HEK293T (cell line): Measurements from ENCODE around the gene CCDC148.

Experiments
- ARNT ChIP-seq: fragments of 450-650 bp; IDR thresholded peaks from 2 replicates; pipeline ENCODE4 v1.6.1; 2017; ENCODE audit warnings: mild to moderate bottlenecking
- BHLHE40 ChIP-seq: fragments of 450-650 bp; IDR thresholded peaks from 2 replicates; pipeline ENCODE4 v1.6.1; 2016; ENCODE audit warnings: mild to moderate bottlenecking, moderate library complexity, borderline replicate concordance
- CTBP1 ChIP-seq: fragments of 450-650 bp; IDR thresholded peaks from 2 replicates; pipeline ENCODE4 v1.6.1; 2016; ENCODE audit warnings: borderline replicate concordance
- ELF4 ChIP-seq: fragments of 450-650 bp; IDR thresholded peaks from 2 replicates; pipeline ENCODE4 v1.6.1; 2017; ENCODE audit warnings: antibody characterized with exemption
- FOXA1 ChIP-seq: fragments of 450-650 bp; IDR thresholded peaks from 2 replicates; pipeline ENCODE4 v1.6.1; 2016; ENCODE audit warnings: mild to moderate bottlenecking
- FOXK2 ChIP-seq: fragments of 450-650 bp; IDR thresholded peaks from 2 replicates; pipeline ENCODE4 v1.6.1; 2016; ENCODE audit warnings: mild to moderate bottlenecking
- FOXM1 ChIP-seq: fragments of 450-650 bp; IDR thresholded peaks from 2 replicates; pipeline ENCODE4 v1.6.1; 2017; ENCODE audit warnings: mild to moderate bottlenecking, borderline replicate concordance
- HDGF ChIP-seq: fragments of 450-650 bp; IDR thresholded peaks from 2 replicates; pipeline ENCODE4 v1.6.1; 2017; ENCODE audit warnings: antibody characterized with exemption, borderline replicate concordance
- L3MBTL2 ChIP-seq: fragments of 450-650 bp; conservative IDR thresholded peaks from 2 replicates; pipeline ENCODE4 v1.6.1; 2016; ENCODE audit warnings: mild to moderate bottlenecking
- NFRKB ChIP-seq: fragments of 450-650 bp; IDR thresholded peaks from 2 replicates; pipeline ENCODE4 v1.6.1; 2016; ENCODE audit warnings: mild to moderate bottlenecking, moderate library complexity
- SP1 ChIP-seq: fragments of 450-650 bp; IDR thresholded peaks from 2 replicates; pipeline ENCODE4 v1.6.1; 2017
- SUZ12 ChIP-seq: fragments of 450-650 bp; IDR thresholded peaks from 2 replicates; pipeline ENCODE4 v1.6.1; 2016; ENCODE audit warnings: mild to moderate bottlenecking
- TF ChIP-seq, protein P1 (sequence below): fragments of 450-650 bp; IDR thresholded peaks from 2 replicates; pipeline ENCODE4 v1.6.1; 2016

DNA sequence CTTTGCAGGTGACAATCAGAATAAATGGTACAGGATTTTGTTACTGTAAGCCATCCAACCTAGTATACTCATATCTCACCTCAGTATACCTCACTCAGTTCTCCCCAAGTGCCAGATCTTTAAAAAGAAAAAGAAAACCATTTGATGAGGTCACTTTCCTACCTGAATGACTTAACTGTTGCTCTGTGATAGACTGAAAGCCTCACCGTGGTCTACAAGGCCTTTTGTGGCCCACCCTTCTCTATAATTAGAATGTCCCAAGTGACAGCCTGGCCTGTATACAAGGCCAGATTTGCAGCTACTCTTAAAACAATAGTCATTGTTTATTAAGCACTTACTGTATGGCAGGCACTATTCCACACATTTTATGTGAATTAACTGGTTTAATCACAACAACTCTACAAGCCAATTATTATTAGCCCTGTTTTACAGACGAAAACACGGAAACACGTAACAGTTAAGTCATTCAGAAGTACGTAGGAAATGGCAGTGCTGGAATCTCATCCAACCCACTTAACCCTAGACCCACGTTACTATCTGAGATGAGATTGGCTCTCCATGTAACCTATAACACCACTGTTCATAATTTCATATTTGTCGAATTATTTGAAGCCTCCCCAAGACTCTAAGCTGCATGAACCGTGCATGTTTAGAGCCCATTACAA is 28.5 kb upstream of the CCDC148 start:
- TF ChIP-seq FOXA1: no peak
- TF ChIP-seq CTBP1: no peak
- TF ChIP-seq FOXM1: no peak
- TF ChIP-seq, protein P1, sequence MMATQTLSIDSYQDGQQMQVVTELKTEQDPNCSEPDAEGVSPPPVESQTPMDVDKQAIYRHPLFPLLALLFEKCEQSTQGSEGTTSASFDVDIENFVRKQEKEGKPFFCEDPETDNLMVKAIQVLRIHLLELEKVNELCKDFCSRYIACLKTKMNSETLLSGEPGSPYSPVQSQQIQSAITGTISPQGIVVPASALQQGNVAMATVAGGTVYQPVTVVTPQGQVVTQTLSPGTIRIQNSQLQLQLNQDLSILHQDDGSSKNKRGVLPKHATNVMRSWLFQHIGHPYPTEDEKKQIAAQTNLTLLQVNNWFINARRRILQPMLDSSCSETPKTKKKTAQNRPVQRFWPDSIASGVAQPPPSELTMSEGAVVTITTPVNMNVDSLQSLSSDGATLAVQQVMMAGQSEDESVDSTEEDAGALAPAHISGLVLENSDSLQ: no peak
- TF ChIP-seq HDGF: no peak
- no peak for TF ChIP-seq BHLHE40
- TF ChIP-seq SP1: no peak
- TF ChIP-seq L3MBTL2: no peak
- no peak for TF ChIP-seq ELF4
- TF ChIP-seq ARNT: no peak
- no peak for TF ChIP-seq NFRKB
- no peak for TF ChIP-seq SUZ12
- no peak for TF ChIP-seq FOXK2
